ENCODE data around the gene FBLN2. TPM values are rescaled to one million over a fixed set of nuclear protein-coding genes. Genes with fewer than 3 reads are reported as not detected.

The FBLN2 gene
- total and polyA plus RNA-seq, 10 of the 15 experiments (the other 5 are each of a cell fraction or from before 2014, with no cell fraction given), result 0.03 to 0.41 (median 0.12) TPM; not detected in 2

DNA sequence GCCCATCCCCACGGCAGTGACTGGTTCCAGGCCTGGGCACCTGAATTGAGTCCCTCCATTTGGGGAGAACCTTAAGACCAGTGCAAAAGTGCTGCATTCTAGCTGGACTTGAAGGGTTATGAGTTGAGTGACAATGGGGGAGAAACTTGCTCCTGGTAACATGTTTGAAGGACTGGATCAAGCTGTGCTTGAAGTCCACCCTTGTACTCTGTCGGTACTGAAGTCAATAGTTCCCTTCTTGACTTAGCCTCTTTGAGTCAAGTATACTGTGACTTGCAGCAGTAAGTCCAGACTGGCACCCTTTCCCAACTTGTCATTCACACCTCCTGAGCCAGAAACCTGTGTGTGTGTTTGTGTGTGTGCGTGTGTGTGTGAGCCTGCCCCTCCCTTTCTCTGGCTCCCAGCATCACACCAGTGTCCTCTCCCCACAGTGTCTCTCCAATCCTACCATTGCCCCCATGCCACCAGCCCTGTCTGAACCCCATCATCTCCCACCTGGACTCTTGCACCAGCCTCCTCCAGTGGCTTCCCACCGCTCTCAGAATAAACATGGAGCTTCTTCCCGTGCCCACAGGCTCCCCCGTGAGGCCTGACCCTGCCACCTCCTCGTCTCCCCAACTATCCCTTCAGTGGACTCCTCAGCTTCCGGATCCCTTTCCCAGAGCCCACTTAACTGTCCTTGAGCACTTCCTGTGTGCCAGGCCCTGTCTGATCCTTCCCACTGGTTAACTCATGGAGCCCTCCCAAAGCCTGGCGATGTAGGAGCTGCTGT lies 10.2 kb upstream of the FBLN2 start:
- Histone ChIP-seq H3K4me1 (ENCODE audit: control insufficient read depth, insufficient read depth, low read length) (no peaks in the 10 kb centered on the region), H3K9me3 (replicated peaks; ENCODE audit: control insufficient read depth, insufficient read depth, low read length) (no peaks in the 10 kb centered on the region; the same call in 1 of the 3 replicates), H3K4me3 (no peak overlapping the region), H3K27ac (ENCODE audit: control insufficient read depth, insufficient read depth) (no peak overlapping the region), H3K9ac (ENCODE audit: control insufficient read depth, insufficient read depth, low read length) (no peak overlapping the region), H3K4me2 (ENCODE audit: control insufficient read depth, insufficient read depth) (no peak overlapping the region), H3K27me3 (replicated peaks in 1 of 2; ENCODE audit: control insufficient read depth in 2 of 2, insufficient read depth in 2 of 2, low read length in 1 of 2) (peaks cover 0 to 4% of the 10 kb centered on the region in 2 experiments; a peak in 1 of 4 replicates), H3K79me2 (ENCODE audit: control insufficient read depth, insufficient read depth, low read length) (no peaks in the 10 kb centered on the region), H3K36me3 (ENCODE audit: control insufficient read depth in 2 of 2, insufficient read depth in 2 of 2, low read length in 1 of 2) (no peaks in the 10 kb centered on the region), H2AFZ (ENCODE audit: control insufficient read depth, low read depth, low read length) (no peak overlapping the region), H4K20me1 (ENCODE audit: control insufficient read depth, insufficient read depth) (no peaks in the 10 kb centered on the region)
- no peak for FAIRE-seq
- in situ Hi-C loops (cut with MboI), result no loop called here
- SMC1A ChIA-PET (ENCODE audit: uncharacterized antibody, unreplicated experiment), result no interaction called here
- ATAC-seq, result no peak
- CTCF ChIA-PET, result interaction anchor here (1.0 kb wide), 1 partner anchor 110 kb away, joined by 6 read pairs; no protein-coding TSS in a partner anchor
- WGBS (ENCODE audit: insufficient coverage, insufficient replicate concordance, low lambda C conversion rate, missing lambda C conversion rate), result 32% methylated on average over 9 of the region's 9 CpGs
- RAD21 ChIA-PET (ENCODE audit: unreplicated experiment), result no interaction called here
- DNase-seq (ENCODE audit: low read depth, low spot score), result no peak
- POLR2A ChIA-PET, result no interaction called here
- intact Hi-C loops (cut with micrococcal nuclease; ENCODE audit: unreplicated experiment), result no loop called here
- no TSS peak for BruUV-seq (replicated peaks)
- TF ChIP-seq POLR2AphosphoS5 (IDR thresholded peaks at IDR 0.05; ENCODE audit: low read length), result no peak
- no peak for TF ChIP-seq YY1 (IDR thresholded peaks at IDR 0.05; ENCODE audit: low read depth, low read length)
- no peak for TF ChIP-seq CREB1 (IDR thresholded peaks at IDR 0.05; ENCODE audit: low read depth)
- TF ChIP-seq, protein P1, sequence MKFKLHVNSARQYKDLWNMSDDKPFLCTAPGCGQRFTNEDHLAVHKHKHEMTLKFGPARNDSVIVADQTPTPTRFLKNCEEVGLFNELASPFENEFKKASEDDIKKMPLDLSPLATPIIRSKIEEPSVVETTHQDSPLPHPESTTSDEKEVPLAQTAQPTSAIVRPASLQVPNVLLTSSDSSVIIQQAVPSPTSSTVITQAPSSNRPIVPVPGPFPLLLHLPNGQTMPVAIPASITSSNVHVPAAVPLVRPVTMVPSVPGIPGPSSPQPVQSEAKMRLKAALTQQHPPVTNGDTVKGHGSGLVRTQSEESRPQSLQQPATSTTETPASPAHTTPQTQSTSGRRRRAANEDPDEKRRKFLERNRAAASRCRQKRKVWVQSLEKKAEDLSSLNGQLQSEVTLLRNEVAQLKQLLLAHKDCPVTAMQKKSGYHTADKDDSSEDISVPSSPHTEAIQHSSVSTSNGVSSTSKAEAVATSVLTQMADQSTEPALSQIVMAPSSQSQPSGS (IDR thresholded peaks at IDR 0.05; ENCODE audit: low read length), result no peak
- TF ChIP-seq MYC (IDR thresholded peaks at IDR 0.05; ENCODE audit: insufficient read depth, insufficient read length, insufficient replicate concordance, low read length, severe bottlenecking), result no peak
- no peak for TF ChIP-seq SIN3A (IDR thresholded peaks at IDR 0.05; ENCODE audit: low read depth, low read length)
- TF ChIP-seq, protein P2, sequence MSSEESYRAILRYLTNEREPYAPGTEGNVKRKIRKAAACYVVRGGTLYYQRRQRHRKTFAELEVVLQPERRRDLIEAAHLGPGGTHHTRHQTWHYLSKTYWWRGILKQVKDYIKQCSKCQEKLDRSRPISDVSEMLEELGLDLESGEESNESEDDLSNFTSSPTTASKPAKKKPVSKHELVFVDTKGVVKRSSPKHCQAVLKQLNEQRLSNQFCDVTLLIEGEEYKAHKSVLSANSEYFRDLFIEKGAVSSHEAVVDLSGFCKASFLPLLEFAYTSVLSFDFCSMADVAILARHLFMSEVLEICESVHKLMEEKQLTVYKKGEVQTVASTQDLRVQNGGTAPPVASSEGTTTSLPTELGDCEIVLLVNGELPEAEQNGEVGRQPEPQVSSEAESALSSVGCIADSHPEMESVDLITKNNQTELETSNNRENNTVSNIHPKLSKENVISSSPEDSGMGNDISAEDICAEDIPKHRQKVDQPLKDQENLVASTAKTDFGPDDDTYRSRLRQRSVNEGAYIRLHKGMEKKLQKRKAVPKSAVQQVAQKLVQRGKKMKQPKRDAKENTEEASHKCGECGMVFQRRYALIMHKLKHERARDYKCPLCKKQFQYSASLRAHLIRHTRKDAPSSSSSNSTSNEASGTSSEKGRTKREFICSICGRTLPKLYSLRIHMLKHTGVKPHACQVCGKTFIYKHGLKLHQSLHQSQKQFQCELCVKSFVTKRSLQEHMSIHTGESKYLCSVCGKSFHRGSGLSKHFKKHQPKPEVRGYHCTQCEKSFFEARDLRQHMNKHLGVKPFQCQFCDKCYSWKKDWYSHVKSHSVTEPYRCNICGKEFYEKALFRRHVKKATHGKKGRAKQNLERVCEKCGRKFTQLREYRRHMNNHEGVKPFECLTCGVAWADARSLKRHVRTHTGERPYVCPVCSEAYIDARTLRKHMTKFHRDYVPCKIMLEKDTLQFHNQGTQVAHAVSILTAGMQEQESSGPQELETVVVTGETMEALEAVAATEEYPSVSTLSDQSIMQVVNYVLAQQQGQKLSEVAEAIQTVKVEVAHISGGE (CRISPR knock-in tag; IDR thresholded peaks at IDR 0.05), result no peak
- TF ChIP-seq PAX5 (IDR thresholded peaks at IDR 0.05; ENCODE audit: borderline replicate concordance, low read depth, low read length), result no peak
- no peak for TF ChIP-seq RFX5 (IDR thresholded peaks at IDR 0.05; ENCODE audit: low read depth, low read length)
- no peak for TF ChIP-seq GABPA (IDR thresholded peaks at IDR 0.05; ENCODE audit: low read depth)
- TF ChIP-seq, protein P3, sequence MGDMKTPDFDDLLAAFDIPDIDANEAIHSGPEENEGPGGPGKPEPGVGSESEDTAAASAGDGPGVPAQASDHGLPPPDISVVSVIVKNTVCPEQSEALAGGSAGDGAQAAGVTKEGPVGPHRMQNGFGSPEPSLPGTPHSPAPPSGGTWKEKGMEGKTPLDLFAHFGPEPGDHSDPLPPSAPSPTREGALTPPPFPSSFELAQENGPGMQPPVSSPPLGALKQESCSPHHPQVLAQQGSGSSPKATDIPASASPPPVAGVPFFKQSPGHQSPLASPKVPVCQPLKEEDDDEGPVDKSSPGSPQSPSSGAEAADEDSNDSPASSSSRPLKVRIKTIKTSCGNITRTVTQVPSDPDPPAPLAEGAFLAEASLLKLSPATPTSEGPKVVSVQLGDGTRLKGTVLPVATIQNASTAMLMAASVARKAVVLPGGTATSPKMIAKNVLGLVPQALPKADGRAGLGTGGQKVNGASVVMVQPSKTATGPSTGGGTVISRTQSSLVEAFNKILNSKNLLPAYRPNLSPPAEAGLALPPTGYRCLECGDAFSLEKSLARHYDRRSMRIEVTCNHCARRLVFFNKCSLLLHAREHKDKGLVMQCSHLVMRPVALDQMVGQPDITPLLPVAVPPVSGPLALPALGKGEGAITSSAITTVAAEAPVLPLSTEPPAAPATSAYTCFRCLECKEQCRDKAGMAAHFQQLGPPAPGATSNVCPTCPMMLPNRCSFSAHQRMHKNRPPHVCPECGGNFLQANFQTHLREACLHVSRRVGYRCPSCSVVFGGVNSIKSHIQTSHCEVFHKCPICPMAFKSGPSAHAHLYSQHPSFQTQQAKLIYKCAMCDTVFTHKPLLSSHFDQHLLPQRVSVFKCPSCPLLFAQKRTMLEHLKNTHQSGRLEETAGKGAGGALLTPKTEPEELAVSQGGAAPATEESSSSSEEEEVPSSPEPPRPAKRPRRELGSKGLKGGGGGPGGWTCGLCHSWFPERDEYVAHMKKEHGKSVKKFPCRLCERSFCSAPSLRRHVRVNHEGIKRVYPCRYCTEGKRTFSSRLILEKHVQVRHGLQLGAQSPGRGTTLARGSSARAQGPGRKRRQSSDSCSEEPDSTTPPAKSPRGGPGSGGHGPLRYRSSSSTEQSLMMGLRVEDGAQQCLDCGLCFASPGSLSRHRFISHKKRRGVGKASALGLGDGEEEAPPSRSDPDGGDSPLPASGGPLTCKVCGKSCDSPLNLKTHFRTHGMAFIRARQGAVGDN (IDR thresholded peaks at IDR 0.05), result no peak
- TF ChIP-seq DPF2 (IDR thresholded peaks at IDR 0.05), result no peak
- TF ChIP-seq EGR1 (IDR thresholded peaks at IDR 0.05; ENCODE audit: borderline replicate concordance in 1 of 2, low read depth in 2 of 2, low read length in 2 of 2), result no peak

Data from GM12878 (cell line).